SK-N-SH treated with all-trans-retinoic acid at 6 μM for 48 hours (cell line): ENCODE data around the gene CDK10.

Source experiments
- ATAC-seq: fragments of 200-7000 bp; cut with Tn5 transposase; 3 replicates; pipeline ENCODE4 v1.9.1; 2020; ENCODE audit warnings: mild to moderate bottlenecking, moderate library complexity
- ARNTL ChIP-seq: fragments of 450-650 bp; formaldehyde crosslinking; IDR thresholded peaks from 2 replicates; pipeline ENCODE4 v1.5.0; 2020; ENCODE audit warnings: low read depth, mild to moderate bottlenecking, moderate library complexity, borderline replicate concordance
- BACH2 ChIP-seq: fragments of 250-450 bp; sonication (Bioruptor Pico); IDR thresholded peaks from 2 replicates; pipeline ENCODE4 v1.9.0; 2021; ENCODE audit warnings: mild to moderate bottlenecking, borderline replicate concordance
- CSDC2 ChIP-seq: fragments of 250-450 bp; sonication (Bioruptor Pico); IDR thresholded peaks from 2 replicates; pipeline ENCODE4 v1.5.0; 2020; ENCODE audit warnings: mild to moderate bottlenecking, moderate library complexity
- ESRRG ChIP-seq: fragments of 250-450 bp; sonication (Bioruptor Pico); IDR thresholded peaks from 2 replicates; pipeline ENCODE4 v1.6.1; 2021; ENCODE audit warnings: mild to moderate bottlenecking
- ISL1 ChIP-seq: fragments of 250-450 bp; sonication (Bioruptor Pico); IDR thresholded peaks from 2 replicates; pipeline ENCODE4 v2.1.2; 2022; ENCODE audit warnings: mild to moderate bottlenecking, moderate library complexity
- POU6F1 ChIP-seq: fragments of 250-450 bp; sonication (Bioruptor Pico); IDR thresholded peaks from 2 replicates; pipeline ENCODE4 v1.8.0; 2021; ENCODE audit warnings: low read depth, mild to moderate bottlenecking, moderate library complexity, borderline replicate concordance
- RARB ChIP-seq: fragments of 250-450 bp; sonication (Bioruptor Pico); IDR thresholded peaks from 2 replicates; pipeline ENCODE4 v1.8.0; 2021; ENCODE audit warnings: mild to moderate bottlenecking, moderate library complexity
- SNAI2 ChIP-seq: fragments of 250-450 bp; sonication (Bioruptor Pico); IDR thresholded peaks from 2 replicates; pipeline ENCODE4 v1.5.0; 2020; ENCODE audit warnings: mild to moderate bottlenecking, moderate library complexity
- TCF4 ChIP-seq: fragments of 250-450 bp; sonication (Bioruptor Pico); IDR thresholded peaks from 2 replicates; pipeline ENCODE4 v1.8.0; 2021; ENCODE audit warnings: mild to moderate bottlenecking, moderate library complexity, borderline replicate concordance
- TOX ChIP-seq: fragments of 250-450 bp; sonication (Bioruptor Pico); IDR thresholded peaks from 2 replicates; pipeline ENCODE4 v1.8.0; 2021; ENCODE audit warnings: mild to moderate bottlenecking, moderate library complexity, borderline replicate concordance
- ZC3H10 ChIP-seq: fragments of 250-450 bp; sonication (Bioruptor Pico); IDR thresholded peaks from 2 replicates; pipeline ENCODE4 v1.5.1; 2021; ENCODE audit warnings: mild to moderate bottlenecking, moderate library complexity
- ZFP3 ChIP-seq: fragments of 250-450 bp; sonication (Bioruptor Pico); IDR thresholded peaks from 2 replicates; pipeline ENCODE4 v1.5.0; 2020; ENCODE audit warnings: mild to moderate bottlenecking, moderate library complexity
- ZFP30 ChIP-seq: fragments of 450-650 bp; formaldehyde crosslinking; IDR thresholded peaks from 2 replicates; pipeline ENCODE4 v1.5.0; 2022; ENCODE audit warnings: mild to moderate bottlenecking, moderate library complexity
- ZNF565 ChIP-seq: fragments of 450-650 bp; formaldehyde crosslinking; conservative IDR thresholded peaks from 2 replicates; pipeline ENCODE4 v1.5.0; 2020; ENCODE audit warnings: low read depth, mild to moderate bottlenecking, moderate library complexity
- ZNF70 ChIP-seq: fragments of 450-650 bp; formaldehyde crosslinking; IDR thresholded peaks from 2 replicates; pipeline ENCODE4 v1.5.0; 2020; ENCODE audit warnings: mild to moderate bottlenecking, moderate library complexity
- ZNF8 ChIP-seq: fragments of 450-650 bp; formaldehyde crosslinking; IDR thresholded peaks from 2 replicates; pipeline ENCODE4 v1.5.0; 2020; ENCODE audit warnings: mild to moderate bottlenecking, moderate library complexity
- TF ChIP-seq, protein P1 (sequence below): fragments of 250-450 bp; sonication (Bioruptor Pico); IDR thresholded peaks from 2 replicates; pipeline ENCODE4 v1.5.1; 2020; ENCODE audit warnings: low read depth, mild to moderate bottlenecking, moderate library complexity
- TF ChIP-seq, protein P2 (sequence below): fragments of 250-450 bp; sonication (Bioruptor Pico); IDR thresholded peaks from 2 replicates; pipeline ENCODE4 v1.5.1; 2021; ENCODE audit warnings: mild to moderate bottlenecking, moderate library complexity
- TF ChIP-seq, protein P3 (sequence below): fragments of 250-450 bp; sonication (Bioruptor Pico); IDR thresholded peaks from 2 replicates; pipeline ENCODE4 v1.8.0; 2020; ENCODE audit warnings: mild to moderate bottlenecking, moderate library complexity, borderline replicate concordance
- TF ChIP-seq, protein P4 (sequence below): fragments of 250-450 bp; sonication (Bioruptor Pico); IDR thresholded peaks from 2 replicates; pipeline ENCODE4 v1.5.0; 2020; ENCODE audit warnings: mild to moderate bottlenecking, moderate library complexity

CDK10 gene

GRCh38 chr16:89741342-89742014 lies 55.0 kb downstream of the CDK10 start:
- ATAC-seq: no peak; the same call in 2 of the 3 replicates
- TF ChIP-seq CSDC2 (CRISPR knock-in tag): no peak
- TF ChIP-seq ZNF70: no peak
- no peak for TF ChIP-seq TCF4
- TF ChIP-seq BACH2: no peak
- TF ChIP-seq SNAI2: no peak
- no peak for TF ChIP-seq ZNF565 (CRISPR knock-in tag)

DNA sequence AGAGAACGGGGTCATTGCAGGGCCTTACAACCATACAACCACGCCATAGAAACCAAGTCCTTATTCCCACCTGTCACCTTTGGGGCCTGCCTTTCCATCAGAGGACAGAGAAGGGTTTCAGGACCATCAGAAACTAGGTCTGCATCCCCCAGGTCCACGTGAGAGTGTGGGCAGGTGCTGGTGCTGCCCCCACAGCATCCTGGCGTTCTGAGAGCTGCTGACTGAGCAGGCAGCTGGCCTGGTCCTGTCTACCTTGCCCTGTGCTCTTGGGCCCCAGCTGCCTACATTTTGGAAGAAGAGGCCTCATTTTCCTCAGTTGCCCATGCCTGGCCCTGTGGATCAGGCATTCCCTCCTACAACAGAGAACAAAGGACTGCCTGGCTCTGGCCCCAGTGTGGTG lies 56.5 kb downstream of the CDK10 start:
- TF ChIP-seq SNAI2: no peak
- no peak for TF ChIP-seq RARB (CRISPR knock-in tag)
- TF ChIP-seq, protein P1, sequence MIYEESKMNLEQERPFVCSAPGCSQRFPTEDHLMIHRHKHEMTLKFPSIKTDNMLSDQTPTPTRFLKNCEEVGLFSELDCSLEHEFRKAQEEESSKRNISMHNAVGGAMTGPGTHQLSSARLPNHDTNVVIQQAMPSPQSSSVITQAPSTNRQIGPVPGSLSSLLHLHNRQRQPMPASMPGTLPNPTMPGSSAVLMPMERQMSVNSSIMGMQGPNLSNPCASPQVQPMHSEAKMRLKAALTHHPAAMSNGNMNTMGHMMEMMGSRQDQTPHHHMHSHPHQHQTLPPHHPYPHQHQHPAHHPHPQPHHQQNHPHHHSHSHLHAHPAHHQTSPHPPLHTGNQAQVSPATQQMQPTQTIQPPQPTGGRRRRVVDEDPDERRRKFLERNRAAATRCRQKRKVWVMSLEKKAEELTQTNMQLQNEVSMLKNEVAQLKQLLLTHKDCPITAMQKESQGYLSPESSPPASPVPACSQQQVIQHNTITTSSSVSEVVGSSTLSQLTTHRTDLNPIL (CRISPR knock-in tag): no peak
- TF ChIP-seq ZNF70: no peak
- TF ChIP-seq ZC3H10: no peak
- no peak for TF ChIP-seq TOX (CRISPR knock-in tag)
- no peak for TF ChIP-seq ESRRG (CRISPR knock-in tag)
- TF ChIP-seq, protein P2, sequence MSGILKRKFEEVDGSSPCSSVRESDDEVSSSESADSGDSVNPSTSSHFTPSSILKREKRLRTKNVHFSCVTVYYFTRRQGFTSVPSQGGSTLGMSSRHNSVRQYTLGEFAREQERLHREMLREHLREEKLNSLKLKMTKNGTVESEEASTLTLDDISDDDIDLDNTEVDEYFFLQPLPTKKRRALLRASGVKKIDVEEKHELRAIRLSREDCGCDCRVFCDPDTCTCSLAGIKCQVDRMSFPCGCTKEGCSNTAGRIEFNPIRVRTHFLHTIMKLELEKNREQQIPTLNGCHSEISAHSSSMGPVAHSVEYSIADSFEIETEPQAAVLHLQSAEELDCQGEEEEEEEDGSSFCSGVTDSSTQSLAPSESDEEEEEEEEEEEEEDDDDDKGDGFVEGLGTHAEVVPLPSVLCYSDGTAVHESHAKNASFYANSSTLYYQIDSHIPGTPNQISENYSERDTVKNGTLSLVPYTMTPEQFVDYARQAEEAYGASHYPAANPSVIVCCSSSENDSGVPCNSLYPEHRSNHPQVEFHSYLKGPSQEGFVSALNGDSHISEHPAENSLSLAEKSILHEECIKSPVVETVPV: no peak
- no peak for TF ChIP-seq ZFP3 (CRISPR knock-in tag)
- TF ChIP-seq, protein P3, sequence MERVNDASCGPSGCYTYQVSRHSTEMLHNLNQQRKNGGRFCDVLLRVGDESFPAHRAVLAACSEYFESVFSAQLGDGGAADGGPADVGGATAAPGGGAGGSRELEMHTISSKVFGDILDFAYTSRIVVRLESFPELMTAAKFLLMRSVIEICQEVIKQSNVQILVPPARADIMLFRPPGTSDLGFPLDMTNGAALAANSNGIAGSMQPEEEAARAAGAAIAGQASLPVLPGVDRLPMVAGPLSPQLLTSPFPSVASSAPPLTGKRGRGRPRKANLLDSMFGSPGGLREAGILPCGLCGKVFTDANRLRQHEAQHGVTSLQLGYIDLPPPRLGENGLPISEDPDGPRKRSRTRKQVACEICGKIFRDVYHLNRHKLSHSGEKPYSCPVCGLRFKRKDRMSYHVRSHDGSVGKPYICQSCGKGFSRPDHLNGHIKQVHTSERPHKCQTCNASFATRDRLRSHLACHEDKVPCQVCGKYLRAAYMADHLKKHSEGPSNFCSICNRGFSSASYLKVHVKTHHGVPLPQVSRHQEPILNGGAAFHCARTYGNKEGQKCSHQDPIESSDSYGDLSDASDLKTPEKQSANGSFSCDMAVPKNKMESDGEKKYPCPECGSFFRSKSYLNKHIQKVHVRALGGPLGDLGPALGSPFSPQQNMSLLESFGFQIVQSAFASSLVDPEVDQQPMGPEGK (CRISPR knock-in tag): no peak
- no peak for TF ChIP-seq ARNTL (CRISPR knock-in tag)
- TF ChIP-seq, protein P4, sequence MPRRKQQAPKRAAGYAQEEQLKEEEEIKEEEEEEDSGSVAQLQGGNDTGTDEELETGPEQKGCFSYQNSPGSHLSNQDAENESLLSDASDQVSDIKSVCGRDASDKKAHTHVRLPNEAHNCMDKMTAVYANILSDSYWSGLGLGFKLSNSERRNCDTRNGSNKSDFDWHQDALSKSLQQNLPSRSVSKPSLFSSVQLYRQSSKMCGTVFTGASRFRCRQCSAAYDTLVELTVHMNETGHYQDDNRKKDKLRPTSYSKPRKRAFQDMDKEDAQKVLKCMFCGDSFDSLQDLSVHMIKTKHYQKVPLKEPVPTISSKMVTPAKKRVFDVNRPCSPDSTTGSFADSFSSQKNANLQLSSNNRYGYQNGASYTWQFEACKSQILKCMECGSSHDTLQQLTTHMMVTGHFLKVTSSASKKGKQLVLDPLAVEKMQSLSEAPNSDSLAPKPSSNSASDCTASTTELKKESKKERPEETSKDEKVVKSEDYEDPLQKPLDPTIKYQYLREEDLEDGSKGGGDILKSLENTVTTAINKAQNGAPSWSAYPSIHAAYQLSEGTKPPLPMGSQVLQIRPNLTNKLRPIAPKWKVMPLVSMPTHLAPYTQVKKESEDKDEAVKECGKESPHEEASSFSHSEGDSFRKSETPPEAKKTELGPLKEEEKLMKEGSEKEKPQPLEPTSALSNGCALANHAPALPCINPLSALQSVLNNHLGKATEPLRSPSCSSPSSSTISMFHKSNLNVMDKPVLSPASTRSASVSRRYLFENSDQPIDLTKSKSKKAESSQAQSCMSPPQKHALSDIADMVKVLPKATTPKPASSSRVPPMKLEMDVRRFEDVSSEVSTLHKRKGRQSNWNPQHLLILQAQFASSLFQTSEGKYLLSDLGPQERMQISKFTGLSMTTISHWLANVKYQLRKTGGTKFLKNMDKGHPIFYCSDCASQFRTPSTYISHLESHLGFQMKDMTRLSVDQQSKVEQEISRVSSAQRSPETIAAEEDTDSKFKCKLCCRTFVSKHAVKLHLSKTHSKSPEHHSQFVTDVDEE (CRISPR knock-in tag): no peak
- no peak for TF ChIP-seq ZNF565 (CRISPR knock-in tag)
- no peak for TF ChIP-seq ZFP30 (CRISPR knock-in tag)
- TF ChIP-seq POU6F1: no peak
- no peak for TF ChIP-seq CSDC2 (CRISPR knock-in tag)
- no peak for TF ChIP-seq ZNF8 (CRISPR knock-in tag)
- TF ChIP-seq ISL1 (CRISPR knock-in tag): no peak
- ATAC-seq: peak; percentile 5; the same call in 2 of the 3 replicates

GRCh38 chr16:89744813-89745212 lies 58.3 kb downstream of the CDK10 start:
- no peak; the same call in 2 of the 3 replicates for ATAC-seq
- TF ChIP-seq ISL1 (CRISPR knock-in tag) (no peak), ARNTL (CRISPR knock-in tag) (no peak), BACH2 (no peak), ZFP3 (CRISPR knock-in tag) (no peak), POU6F1 (no peak), CSDC2 (CRISPR knock-in tag) (no peak), TCF4 (no peak)
- TF ChIP-seq, protein P3 (CRISPR knock-in tag): no peak
